ENCODE results near the gene CEL. TPM values are rescaled to one million over a fixed set of nuclear protein-coding genes. Genes with fewer than 3 reads are reported as not detected.

CEL gene
- total and polyA plus RNA-seq, 10 of the 15 experiments (the other 5 are each of a cell fraction or from before 2014, with no cell fraction given), result 0.05 to 4.1 (median 0.29) TPM; not detected in 2

- TF ChIP-seq MXI1 (IDR thresholded peaks at IDR 0.05; ENCODE audit: low read depth, low read length) (no peak), USF1 (IDR thresholded peaks at IDR 0.05; ENCODE audit: borderline replicate concordance, extremely low read length, insufficient read depth, low read depth, low read length) (no peak), BHLHE40 (IDR thresholded peaks at IDR 0.05; ENCODE audit: borderline replicate concordance in 1 of 2, low read depth in 2 of 2, low read length in 1 of 2) (no peak)
Measured at GRCh38 chr9:133028221-133028620, 33.6 kb upstream of the CEL start (continued).

- CTCF ChIA-PET, result interaction anchor here (0.6 to 5.1 kb wide), 9 partner anchors 7 to 456 kb away, joined by 3 to 52 read pairs (median 4); no protein-coding TSS in a partner anchor
- peak overlapping the region; percentile 56; the same call in 1 of the 2 replicates for H3K4me2 ChIP-seq (ENCODE audit: control insufficient read depth, insufficient read depth)
- TSS peak; percentile 99 for BruUV-seq (replicated peaks)
- intact Hi-C loops (cut with micrococcal nuclease; ENCODE audit: unreplicated experiment) (loop anchor here (10.0 kb wide), 1 partner anchor 455 kb away; no protein-coding TSS in a partner anchor), in situ Hi-C loops (cut with MboI) (no loop called here)
- H3K79me2 ChIP-seq (ENCODE audit: control insufficient read depth, insufficient read depth, low read length), result peaks cover 46% of the 10 kb centered on the region
- WGBS (ENCODE audit: insufficient coverage, insufficient replicate concordance, low lambda C conversion rate, missing lambda C conversion rate), result 1% methylated on average over 26 of the region's 28 CpGs
- peak overlapping the region; percentile 91 for H3K27ac ChIP-seq (ENCODE audit: control insufficient read depth, insufficient read depth)
- RAD21 ChIA-PET (ENCODE audit: unreplicated experiment), result interaction anchor here (0.9 to 2.2 kb wide), 9 partner anchors 8 to 122 kb away, joined by 3 to 18 read pairs (median 4); partner anchors contain the start of gene TSC1
- POLR2A ChIA-PET, result interaction anchor here (0.6 to 2.2 kb wide), 7 partner anchors 8 to 448 kb away, joined by 3 to 17 read pairs (median 3); partner anchors contain the start of gene ADAMTS13
- H3K9me3 ChIP-seq (replicated peaks; ENCODE audit: control insufficient read depth, insufficient read depth, low read length), result no peaks in the 10 kb centered on the region; the same call in 2 of the 3 replicates
- SMC1A ChIA-PET (ENCODE audit: uncharacterized antibody, unreplicated experiment), result interaction anchor here (0.6 to 6.9 kb wide), 4 partner anchors 6 to 678 kb away, joined by 3 to 31 read pairs (median 4); no protein-coding TSS in a partner anchor
- H3K9ac ChIP-seq (ENCODE audit: control insufficient read depth, insufficient read depth, low read length), result peak overlapping the region; percentile 92
- FAIRE-seq, result no peak
- H3K27me3 ChIP-seq (replicated peaks in 1 of 2; ENCODE audit: control insufficient read depth in 2 of 2, insufficient read depth in 2 of 2, low read length in 1 of 2), result no peaks in the 10 kb centered on the region
- H3K4me3 ChIP-seq, result peak overlapping the region; percentile 63
- no peaks in the 10 kb centered on the region for H4K20me1 ChIP-seq (ENCODE audit: control insufficient read depth, insufficient read depth)
- TF ChIP-seq CEBPZ (IDR thresholded peaks at IDR 0.05; ENCODE audit: low read depth, low read length), result no peak
- 0 out of 4 replicates have a peak, but pooled peaks of 1 of the 2 experiments have one; percentile 11 for TF ChIP-seq BHLHE40 (IDR thresholded peaks at IDR 0.05; ENCODE audit: borderline replicate concordance in 1 of 2, low read depth in 2 of 2, low read length in 1 of 2)
- no peak for TF ChIP-seq TCF7 (IDR thresholded peaks at IDR 0.05; ENCODE audit: borderline replicate concordance)
- peak; percentile 16; the same call in 1 of the 2 replicates for TF ChIP-seq RB1 (IDR thresholded peaks at IDR 0.05; ENCODE audit: borderline replicate concordance)
- TF ChIP-seq DPF2 (IDR thresholded peaks at IDR 0.05), result peak; percentile 96
- TF ChIP-seq SMARCA5 (IDR thresholded peaks at IDR 0.05), result 0 out of 2 replicates have a peak, but pooled peaks have one; percentile 48
- TF ChIP-seq LARP7 (IDR thresholded peaks at IDR 0.05), result peak; percentile 28; the same call in 1 of the 2 replicates
- TF ChIP-seq GATAD2B (conservative IDR thresholded peaks at IDR 0.05; ENCODE audit: low read depth), result 0 out of 2 replicates have a peak, but pooled peaks have one; percentile 35
- peak; percentile 72 for TF ChIP-seq NKRF (conservative IDR thresholded peaks at IDR 0.05)
- TF ChIP-seq SRF (IDR thresholded peaks at IDR 0.05; ENCODE audit: low read depth in 2 of 2, low read length in 2 of 2), result no peak
- DNase-seq (ENCODE audit: low read depth, low spot score), result no peak
- peaks cover 13% of the 10 kb centered on the region for H3K4me1 ChIP-seq (ENCODE audit: control insufficient read depth, insufficient read depth, low read length)
- peak overlapping the region; percentile 72 for H2AFZ ChIP-seq (ENCODE audit: control insufficient read depth, low read depth, low read length)
- peak; percentile 36 for ATAC-seq
- H3K36me3 ChIP-seq (ENCODE audit: control insufficient read depth in 2 of 2, insufficient read depth in 2 of 2, low read length in 1 of 2), result peaks cover 0 to 2% of the 10 kb centered on the region in 2 experiments; a peak in 1 of 4 replicates
Measured at GRCh38 chr9:133029994-133030316, 31.8 kb upstream of the CEL start.
